K562 (cell line): ENCODE results near the gene ISG20L2. TPM values are rescaled to one million over a fixed set of nuclear protein-coding genes. Genes with fewer than 3 reads are reported as not detected.

Experiments
- EHMT2 ChIP-seq: fragments of 450-650 bp; IDR thresholded peaks from 2 replicates; pipeline ENCODE4 v1.6.1; 2018; ENCODE audit warnings: antibody characterized with exemption
- GATAD2B ChIP-seq: fragments of 450-650 bp; IDR thresholded peaks from 2 replicates; pipeline ENCODE4 v1.6.1; 2017; ENCODE audit warnings: mild to moderate bottlenecking, borderline replicate concordance
- HDAC6 ChIP-seq: IDR thresholded peaks from 2 replicates; pipeline ENCODE4 v1.6.1; 2012; ENCODE audit warnings: low read depth, mild to moderate bottlenecking, control low read depth, inconsistent platforms, low read length, moderate library complexity
- LCOR ChIP-seq: sonication (generic); formaldehyde crosslinking; IDR thresholded peaks from 2 replicates; pipeline ENCODE4 v1.8.0; 2022; ENCODE audit warnings: mild to moderate bottlenecking, missing genetic modification reagents
- MAZ ChIP-seq, 2 experiments: fragments of 450-650 bp in 1 of 2; sonication (generic) in 1 of 2; formaldehyde crosslinking; IDR thresholded peaks in 1 of 2; conservative IDR thresholded peaks in 1 of 2; 2 replicates each; pipeline versions ENCODE4 v1.4.0 to v1.5.0; 2020; ENCODE audit warnings: mild to moderate bottlenecking in 1 of 2, missing genetic modification reagents in 1 of 2
- MBD2 ChIP-seq: sonication (generic); IDR thresholded peaks from 2 replicates; pipeline ENCODE4 v1.6.1; 2016; ENCODE audit warnings: low read depth, borderline replicate concordance
- NCOA4 ChIP-seq: fragments of 450-650 bp; IDR thresholded peaks from 2 replicates; pipeline ENCODE4 v1.6.1; 2018; ENCODE audit warnings: mild to moderate bottlenecking; ENCODE audit not compliant: partially characterized antibody
- POLR2A ChIP-seq: fragments of 450-650 bp; conservative IDR thresholded peaks from 2 replicates; pipeline ENCODE4 v1.6.1; 2016
- POLR2B ChIP-seq: fragments of 450-650 bp; IDR thresholded peaks from 2 replicates; pipeline ENCODE4 v1.6.1; 2018; ENCODE audit warnings: low read depth; ENCODE audit not compliant: partially characterized antibody
- RFX1 ChIP-seq: fragments of 450-650 bp; IDR thresholded peaks from 2 replicates; pipeline ENCODE4 v1.6.1; 2016; ENCODE audit warnings: mild to moderate bottlenecking, moderate library complexity
- SMAD1 ChIP-seq: fragments of 150-350 bp; IDR thresholded peaks from 2 replicates; pipeline ENCODE4 v1.6.1; 2014; ENCODE audit warnings: low read length, low read depth; ENCODE audit not compliant: partially characterized antibody
- THRB ChIP-seq: fragments of 450-650 bp; formaldehyde crosslinking; conservative IDR thresholded peaks from 2 replicates; pipeline ENCODE4 v1.4.0; 2022; ENCODE audit warnings: mild to moderate bottlenecking, missing genetic modification characterization
- ZFX ChIP-seq: sonication (generic); formaldehyde crosslinking; IDR thresholded peaks from 2 replicates; pipeline ENCODE4 v1.8.0; 2022; ENCODE audit warnings: mild to moderate bottlenecking, missing genetic modification reagents, moderate library complexity
- ZNF121 ChIP-seq: sonication (generic); formaldehyde crosslinking; conservative IDR thresholded peaks from 2 replicates; pipeline ENCODE4 v1.8.0; 2022; ENCODE audit warnings: missing genetic modification reagents
- ZNF431 ChIP-seq: sonication (generic); formaldehyde crosslinking; IDR thresholded peaks from 2 replicates; pipeline ENCODE4 v1.8.0; 2022; ENCODE audit warnings: mild to moderate bottlenecking, missing genetic modification reagents
- ZNF76 ChIP-seq: fragments of 250-450 bp; sonication (Bioruptor Pico); IDR thresholded peaks from 2 replicates; pipeline ENCODE4 v1.4.0; 2020; ENCODE audit warnings: mild to moderate bottlenecking, moderate library complexity, borderline replicate concordance
- polyA plus RNA-seq, 8 experiments: library from polyadenylated mRNA; depleted of rRNA in 4 of 8; stranded (reverse) in 5 of 8; unstranded in 3 of 8; fragments of >200 nt; fragmentation: Nextera tagmentation in 2 of 8; fragmentation: Illumina TruSeq in 1 of 8; extraction: Ambion mirVana in 2 of 8; extraction: Trizol in 1 of 8; gene quantifications; 2 replicates each; pipeline versions ENCODE4 v1.2.1 to v1.2.3, GENCODE V29; 2011 to 2014; ENCODE audit warnings: inconsistent platforms in 1 of 8, missing spikeins in 1 of 8
- total RNA-seq, 7 experiments: library from RNA; depleted of rRNA in 6 of 7; stranded (reverse); fragments of >200 nt in 6 of 7; fragmentation: Illumina TruSeq in 2 of 7; extraction: Trizol in 2 of 7; gene quantifications; 2 replicates each; pipeline versions ENCODE4 v1.2.1 to v1.2.3, GENCODE V29; 2011 to 2021; ENCODE audit warnings: low replicate concordance in 1 of 7
- TF ChIP-seq, protein P1 (sequence below): sonication (generic); formaldehyde crosslinking; IDR thresholded peaks from 2 replicates; pipeline ENCODE4 v1.8.1; 2023; ENCODE audit warnings: mild to moderate bottlenecking, missing genetic modification reagents, moderate library complexity

Gene ISG20L2
- total and polyA plus RNA-seq, 9 of the 15 experiments (the other 6 are each of a cell fraction or from before 2014, with no cell fraction given) = 21.3 to 130 (median 50.3) TPM

DNA sequence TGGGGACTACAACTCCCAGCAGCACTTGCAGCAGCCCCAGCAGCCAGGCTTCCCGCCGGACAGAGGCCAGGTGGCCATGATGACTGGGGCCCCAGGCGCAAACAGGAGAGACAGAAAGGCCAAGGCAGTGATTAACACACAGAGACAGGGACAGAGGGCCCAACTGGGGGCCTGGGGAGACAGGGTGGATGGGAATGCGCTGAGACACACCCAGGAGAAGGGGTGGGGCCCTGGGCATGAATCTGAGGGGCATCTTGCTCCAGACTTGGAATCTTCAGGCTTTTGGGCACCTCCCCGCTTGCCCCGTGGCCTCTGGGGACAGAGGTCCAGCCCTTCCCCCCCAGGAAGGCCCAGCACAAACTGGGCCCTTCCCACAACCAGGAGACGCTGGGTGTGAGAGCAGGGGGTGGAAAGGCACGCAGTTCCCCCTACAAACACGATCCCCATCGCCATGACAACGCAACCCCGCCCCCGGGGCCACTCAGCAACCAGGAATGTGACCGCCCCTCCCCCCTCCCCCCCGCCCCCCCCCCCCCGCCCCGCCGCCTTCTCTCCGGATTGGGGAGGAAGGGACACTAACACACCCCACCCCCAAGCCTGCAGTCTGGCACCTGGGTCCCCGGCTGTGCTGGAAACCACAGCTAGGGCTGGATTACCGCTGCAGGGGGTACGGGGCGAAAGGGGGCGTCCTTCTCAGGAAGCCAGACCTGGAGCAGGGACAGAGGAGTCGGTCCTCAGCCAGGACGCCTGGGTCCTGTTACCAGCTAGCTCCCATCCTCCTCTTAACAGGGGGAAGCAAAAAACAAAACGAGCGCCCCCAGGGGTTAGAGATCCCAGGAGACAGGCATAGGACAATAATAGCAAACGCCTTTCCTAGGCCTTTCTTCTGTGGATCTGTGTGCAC is 18.4 kb upstream of the ISG20L2 start (continued):
- TF ChIP-seq, protein P1, sequence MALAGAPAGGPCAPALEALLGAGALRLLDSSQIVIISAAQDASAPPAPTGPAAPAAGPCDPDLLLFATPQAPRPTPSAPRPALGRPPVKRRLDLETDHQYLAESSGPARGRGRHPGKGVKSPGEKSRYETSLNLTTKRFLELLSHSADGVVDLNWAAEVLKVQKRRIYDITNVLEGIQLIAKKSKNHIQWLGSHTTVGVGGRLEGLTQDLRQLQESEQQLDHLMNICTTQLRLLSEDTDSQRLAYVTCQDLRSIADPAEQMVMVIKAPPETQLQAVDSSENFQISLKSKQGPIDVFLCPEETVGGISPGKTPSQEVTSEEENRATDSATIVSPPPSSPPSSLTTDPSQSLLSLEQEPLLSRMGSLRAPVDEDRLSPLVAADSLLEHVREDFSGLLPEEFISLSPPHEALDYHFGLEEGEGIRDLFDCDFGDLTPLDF (CRISPR knock-in tag) = no peak
- TF ChIP-seq GATAD2B (peak; percentile 82), RFX1 (peak; percentile 94), NCOA4 (no peak), MAZ (CRISPR knock-in tag; conservative IDR thresholded peaks at IDR 0.05 in 1 of 2, IDR thresholded peaks at IDR 0.05 in 1 of 2) (peak in 1 of 2 experiments; percentile 58; a peak in 2 of 4 replicates), ZNF121 (CRISPR knock-in tag) (no peak; the same call in 1 of the 2 replicates), EHMT2 (no peak), POLR2B (no peak), ZNF76 (0 out of 2 replicates have a peak, but pooled peaks have one; percentile 26), MBD2 (peak; percentile 50; the same call in 1 of the 2 replicates), LCOR (CRISPR knock-in tag) (no peak), ZNF431 (CRISPR knock-in tag) (no peak), ZFX (CRISPR knock-in tag) (peak; percentile 44; the same call in 1 of the 2 replicates), POLR2A (peak; percentile 61; the same call in 1 of the 2 replicates), HDAC6 (no peak), SMAD1 (peak; percentile 11), THRB (CRISPR knock-in tag) (0 out of 2 replicates have a peak, but pooled peaks have one; percentile 49)
